ENCODE measurements around the gene ERMAP. TPM values are rescaled to one million over a fixed set of nuclear protein-coding genes. Genes with fewer than 3 reads are reported as not detected.
"Not testable (repeated sequence)": the region's sequence is repeated elsewhere in the genome, so short reads cannot be mapped to it uniquely, and the experiment has no call there.

The ERMAP gene
- total RNA-seq, 1 donor from 2014 or later, result 10.4 TPM

- Mint-ChIP-seq H3K27ac (no peak overlapping the region), H3K36me3 (ENCODE audit: insufficient read depth) (peaks cover 20% of the 10 kb centered on the region), H3K27me3 (peaks cover 9% of the 10 kb centered on the region), H3K9me3 (ENCODE audit: low read depth) (peaks cover 41% of the 10 kb centered on the region), H3K4me1 (ENCODE audit: low read depth) (no peaks in the 10 kb centered on the region), H3K4me3 (ENCODE audit: low read depth) (no peak overlapping the region)
- no peak for DNase-seq (ENCODE audit: low spot score, unreplicated experiment)
- TF ChIP-seq, protein P1, sequence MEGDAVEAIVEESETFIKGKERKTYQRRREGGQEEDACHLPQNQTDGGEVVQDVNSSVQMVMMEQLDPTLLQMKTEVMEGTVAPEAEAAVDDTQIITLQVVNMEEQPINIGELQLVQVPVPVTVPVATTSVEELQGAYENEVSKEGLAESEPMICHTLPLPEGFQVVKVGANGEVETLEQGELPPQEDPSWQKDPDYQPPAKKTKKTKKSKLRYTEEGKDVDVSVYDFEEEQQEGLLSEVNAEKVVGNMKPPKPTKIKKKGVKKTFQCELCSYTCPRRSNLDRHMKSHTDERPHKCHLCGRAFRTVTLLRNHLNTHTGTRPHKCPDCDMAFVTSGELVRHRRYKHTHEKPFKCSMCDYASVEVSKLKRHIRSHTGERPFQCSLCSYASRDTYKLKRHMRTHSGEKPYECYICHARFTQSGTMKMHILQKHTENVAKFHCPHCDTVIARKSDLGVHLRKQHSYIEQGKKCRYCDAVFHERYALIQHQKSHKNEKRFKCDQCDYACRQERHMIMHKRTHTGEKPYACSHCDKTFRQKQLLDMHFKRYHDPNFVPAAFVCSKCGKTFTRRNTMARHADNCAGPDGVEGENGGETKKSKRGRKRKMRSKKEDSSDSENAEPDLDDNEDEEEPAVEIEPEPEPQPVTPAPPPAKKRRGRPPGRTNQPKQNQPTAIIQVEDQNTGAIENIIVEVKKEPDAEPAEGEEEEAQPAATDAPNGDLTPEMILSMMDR (IDR thresholded peaks at IDR 0.05; ENCODE audit: unreplicated experiment), result no peak
Measured at GRCh38 chr1:42861014-42861399, 44.1 kb downstream of the ERMAP start.

GRCh38 chr1:42866549-42866948, 49.6 kb downstream of the ERMAP start:
- no peak for DNase-seq (ENCODE audit: low spot score, unreplicated experiment)
- Mint-ChIP-seq H3K36me3 (ENCODE audit: insufficient read depth) (no peaks in the 10 kb centered on the region), H3K4me3 (ENCODE audit: low read depth) (no peak overlapping the region), H3K9me3 (ENCODE audit: low read depth) (peaks cover 2% of the 10 kb centered on the region), H3K27ac (no peak overlapping the region), H3K27me3 (peaks cover 7% of the 10 kb centered on the region), H3K4me1 (ENCODE audit: low read depth) (no peaks in the 10 kb centered on the region)
- TF ChIP-seq, protein P1 (IDR thresholded peaks at IDR 0.05; ENCODE audit: unreplicated experiment), result no peak

DNA sequence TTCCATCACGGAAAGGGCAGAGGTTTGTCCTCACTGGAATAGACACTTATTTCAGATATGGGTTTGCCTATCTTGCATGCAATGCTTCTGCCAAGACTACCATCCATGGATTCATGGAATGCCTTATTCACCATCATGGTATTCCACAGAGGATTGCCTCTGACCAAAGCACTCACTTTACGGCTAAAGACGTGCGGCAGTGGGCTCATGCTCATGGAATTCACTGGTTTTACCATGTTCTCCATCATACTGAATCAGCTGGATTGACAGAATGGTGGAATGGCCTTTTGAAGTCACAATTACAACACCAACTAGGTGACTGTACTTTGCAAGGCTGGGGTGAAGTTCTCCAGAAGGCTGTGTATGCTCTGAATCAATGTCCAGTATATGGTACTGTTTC, 51.5 kb downstream of the ERMAP start:
- not testable (repeated sequence) for DNase-seq (ENCODE audit: low spot score, unreplicated experiment); H3K4me3 Mint-ChIP-seq (ENCODE audit: low read depth); H3K36me3 Mint-ChIP-seq (ENCODE audit: insufficient read depth); H3K27me3 Mint-ChIP-seq; H3K4me1 Mint-ChIP-seq (ENCODE audit: low read depth); H3K27ac Mint-ChIP-seq
- H3K9me3 Mint-ChIP-seq (ENCODE audit: low read depth), result peaks cover 11% of the 10 kb centered on the region

DNA sequence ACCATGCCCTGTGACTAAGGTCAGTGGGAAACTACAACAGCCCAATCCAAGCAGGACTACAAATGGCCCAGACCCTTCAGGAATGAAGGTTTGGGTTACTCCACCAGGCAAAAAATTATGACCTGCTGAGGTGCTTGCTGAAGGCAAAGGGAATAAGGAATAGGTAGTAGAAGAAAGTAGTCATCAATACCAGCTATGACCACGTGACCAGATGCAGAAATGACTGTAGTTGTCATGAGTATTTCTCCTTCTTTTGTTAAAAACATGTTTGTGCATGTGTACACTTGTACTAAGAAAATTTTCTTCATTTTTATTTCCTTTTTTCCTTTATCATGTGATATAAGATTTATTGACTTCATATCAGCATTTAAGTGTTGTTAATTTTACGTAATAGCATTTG, 52.3 kb downstream of the ERMAP start:
- H3K36me3 Mint-ChIP-seq (ENCODE audit: insufficient read depth); H3K27me3 Mint-ChIP-seq; H3K27ac Mint-ChIP-seq; DNase-seq (ENCODE audit: low spot score, unreplicated experiment); H3K4me3 Mint-ChIP-seq (ENCODE audit: low read depth); H3K4me1 Mint-ChIP-seq (ENCODE audit: low read depth): not testable (repeated sequence)
- peaks cover 11% of the 10 kb centered on the region for H3K9me3 Mint-ChIP-seq (ENCODE audit: low read depth)

DNA sequence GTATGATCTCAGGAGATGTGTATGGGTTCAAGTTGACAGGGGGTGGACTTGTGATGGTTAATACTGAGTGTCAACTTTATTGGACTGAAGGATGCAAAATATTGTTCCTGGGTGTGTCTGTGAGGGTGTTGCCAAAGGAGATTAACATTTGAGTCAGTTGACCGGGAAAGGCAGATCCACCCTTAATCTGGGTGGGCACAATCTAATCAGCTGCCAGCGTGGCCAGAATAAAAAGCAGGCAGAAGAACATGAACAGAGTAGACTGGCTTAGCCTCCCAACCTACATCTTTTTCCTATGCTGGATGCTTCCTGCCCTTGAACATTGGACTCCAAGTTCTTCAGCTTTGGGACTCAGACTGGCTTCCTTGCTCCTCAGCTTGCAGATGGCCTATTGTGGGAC, 52.8 kb downstream of the ERMAP start:
- H3K4me3 Mint-ChIP-seq (ENCODE audit: low read depth); DNase-seq (ENCODE audit: low spot score, unreplicated experiment); H3K27me3 Mint-ChIP-seq; H3K27ac Mint-ChIP-seq; H3K4me1 Mint-ChIP-seq (ENCODE audit: low read depth); H3K36me3 Mint-ChIP-seq (ENCODE audit: insufficient read depth): not testable (repeated sequence)
- H3K9me3 Mint-ChIP-seq (ENCODE audit: low read depth), result peaks cover 12% of the 10 kb centered on the region

DNA sequence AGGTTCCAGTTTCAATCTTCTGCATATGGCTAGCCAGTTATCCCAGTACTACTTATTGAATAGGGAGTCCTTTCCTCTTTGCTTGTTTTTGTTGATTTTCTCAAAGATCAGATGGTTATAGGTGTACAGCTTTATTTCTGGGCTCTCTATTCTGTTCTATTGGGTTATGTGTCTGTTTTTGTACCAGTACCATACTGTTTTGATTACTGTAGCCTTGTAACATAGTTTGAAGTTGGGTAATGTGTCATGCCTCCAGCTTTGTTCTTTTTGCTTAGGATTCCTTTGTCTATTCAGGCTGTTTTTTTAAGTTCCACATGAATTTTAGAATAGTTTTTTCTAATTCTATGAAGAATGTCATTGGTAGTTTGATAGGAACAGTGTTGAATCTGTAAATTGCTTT, 56.2 kb downstream of the ERMAP start:
- H3K27me3 Mint-ChIP-seq; H3K4me3 Mint-ChIP-seq (ENCODE audit: low read depth): not testable (repeated sequence)
- peaks cover 15% of the 10 kb centered on the region for H3K9me3 Mint-ChIP-seq (ENCODE audit: low read depth)

DNA sequence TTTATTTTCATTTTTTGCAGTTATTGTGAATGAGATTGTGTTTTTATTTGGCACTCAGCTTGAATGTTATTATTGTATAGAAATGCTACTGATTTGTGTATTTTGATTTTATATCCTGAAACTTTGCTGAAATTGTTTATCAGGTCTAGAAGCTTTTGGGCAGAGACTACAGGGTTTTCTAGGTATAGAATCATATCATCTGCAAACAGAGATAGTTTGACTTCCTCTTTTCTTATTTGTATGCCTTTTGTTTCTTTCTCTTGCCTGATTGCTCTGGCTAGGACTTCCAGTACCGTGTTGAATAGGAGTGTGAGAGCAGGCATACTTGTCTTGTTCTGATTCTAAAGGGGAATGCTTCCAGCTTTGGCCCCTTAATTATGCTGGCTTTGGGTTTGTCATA, 56.7 kb downstream of the ERMAP start:
- Mint-ChIP-seq H3K27me3 (peaks cover 4% of the 10 kb centered on the region), H3K4me3 (ENCODE audit: low read depth) (no peak overlapping the region), H3K4me1 (ENCODE audit: low read depth) (peaks cover 11% of the 10 kb centered on the region), H3K36me3 (ENCODE audit: insufficient read depth) (no peaks in the 10 kb centered on the region), H3K9me3 (ENCODE audit: low read depth) (peaks cover 15% of the 10 kb centered on the region), H3K27ac (no peak overlapping the region)
- no peak for DNase-seq (ENCODE audit: low spot score, unreplicated experiment)
- TF ChIP-seq, protein P1 (IDR thresholded peaks at IDR 0.05; ENCODE audit: unreplicated experiment), result no peak

More for the DNA sequence above, 56.2 kb downstream of the ERMAP start:
- not testable (repeated sequence) for H3K27ac Mint-ChIP-seq; H3K36me3 Mint-ChIP-seq (ENCODE audit: insufficient read depth); DNase-seq (ENCODE audit: low spot score, unreplicated experiment)
- H3K4me1 Mint-ChIP-seq (ENCODE audit: low read depth), result peaks cover 11% of the 10 kb centered on the region

Measured in progenitor cell of endocrine pancreas (in vitro differentiated cells).